ENCODE results near the gene SYT17.
"Not testable (repeated sequence)": the region's sequence is repeated elsewhere in the genome, so short reads cannot be mapped to it uniquely, and the experiment has no call there.

SYT17 gene

GRCh38 chr16:19177111-19177739 lies 9.2 kb downstream of the SYT17 start:
- no peak overlapping the region for H3K27ac ChIP-seq (ENCODE audit: low read length)
- H3K4me3 ChIP-seq (ENCODE audit: low read length), result no peak overlapping the region
- no peaks in the 10 kb centered on the region for H3K36me3 ChIP-seq (ENCODE audit: insufficient read depth, low read depth, low read length)
- H3K9ac ChIP-seq (ENCODE audit: low read depth, low read length), result no peak overlapping the region
- no peaks in the 10 kb centered on the region for H3K4me1 ChIP-seq (ENCODE audit: insufficient read depth, low read length)
- no peaks in the 10 kb centered on the region for H3K9me3 ChIP-seq (ENCODE audit: insufficient read depth, low read depth, low read length)
- H3K27me3 ChIP-seq (ENCODE audit: insufficient read depth, low read length), result no peaks in the 10 kb centered on the region

GRCh38 chr16:19179546-19180490 lies 11.8 kb downstream of the SYT17 start:
- no peak overlapping the region for H3K9ac ChIP-seq (ENCODE audit: low read depth, low read length)
- H3K27ac ChIP-seq (ENCODE audit: low read length), result no peak overlapping the region
- no peaks in the 10 kb centered on the region for H3K27me3 ChIP-seq (ENCODE audit: insufficient read depth, low read length)
- no peaks in the 10 kb centered on the region for H3K9me3 ChIP-seq (ENCODE audit: insufficient read depth, low read depth, low read length)
- peaks cover 3% of the 10 kb centered on the region; the same call in 1 of the 2 replicates for H3K36me3 ChIP-seq (ENCODE audit: insufficient read depth, low read depth, low read length)
- H3K4me3 ChIP-seq (ENCODE audit: low read length), result no peak overlapping the region
- H3K4me1 ChIP-seq (ENCODE audit: insufficient read depth, low read length), result peaks cover 2% of the 10 kb centered on the region; the same call in 1 of the 2 replicates

GRCh38 chr16:19180741-19181140 lies 12.7 kb downstream of the SYT17 start:
- H3K27me3 ChIP-seq (ENCODE audit: insufficient read depth, low read length), result no peaks in the 10 kb centered on the region
- H3K4me1 ChIP-seq (ENCODE audit: insufficient read depth, low read length), result peaks cover 2% of the 10 kb centered on the region; the same call in 1 of the 2 replicates
- H3K36me3 ChIP-seq (ENCODE audit: insufficient read depth, low read depth, low read length), result peaks cover 3% of the 10 kb centered on the region; the same call in 1 of the 2 replicates
- H3K4me3 ChIP-seq (ENCODE audit: low read length), result no peak overlapping the region
- H3K9me3 ChIP-seq (ENCODE audit: insufficient read depth, low read depth, low read length), result no peaks in the 10 kb centered on the region
- no peak overlapping the region for H3K9ac ChIP-seq (ENCODE audit: low read depth, low read length)
- H3K27ac ChIP-seq (ENCODE audit: low read length), result no peak overlapping the region

- H3K27me3 ChIP-seq (ENCODE audit: insufficient read depth, low read length), result no peaks in the 10 kb centered on the region
- H3K36me3 ChIP-seq (ENCODE audit: insufficient read depth, low read depth, low read length), result peaks cover 3% of the 10 kb centered on the region; the same call in 1 of the 2 replicates
- no peak overlapping the region for H3K9ac ChIP-seq (ENCODE audit: low read depth, low read length)
- H3K4me1 ChIP-seq (ENCODE audit: insufficient read depth, low read length), result peaks cover 2% of the 10 kb centered on the region; the same call in 1 of the 2 replicates
- no peaks in the 10 kb centered on the region for H3K9me3 ChIP-seq (ENCODE audit: insufficient read depth, low read depth, low read length)
- no peak overlapping the region for H3K27ac ChIP-seq (ENCODE audit: low read length)
- H3K4me3 ChIP-seq (ENCODE audit: low read length), result no peak overlapping the region
Observed at GRCh38 chr16:19182481-19182880, 14.4 kb downstream of the SYT17 start.

GRCh38 chr16:19183187-19183586 lies 15.1 kb downstream of the SYT17 start:
- peaks cover 2% of the 10 kb centered on the region; the same call in 1 of the 2 replicates for H3K4me1 ChIP-seq (ENCODE audit: insufficient read depth, low read length)
- peaks cover 3% of the 10 kb centered on the region; the same call in 1 of the 2 replicates for H3K36me3 ChIP-seq (ENCODE audit: insufficient read depth, low read depth, low read length)
- H3K27ac ChIP-seq (ENCODE audit: low read length), result no peak overlapping the region
- H3K9ac ChIP-seq (ENCODE audit: low read depth, low read length), result no peak overlapping the region
- no peaks in the 10 kb centered on the region; the same call in 1 of the 2 replicates for H3K9me3 ChIP-seq (ENCODE audit: insufficient read depth, low read depth, low read length)
- H3K4me3 ChIP-seq (ENCODE audit: low read length), result no peak overlapping the region
- no peaks in the 10 kb centered on the region for H3K27me3 ChIP-seq (ENCODE audit: insufficient read depth, low read length)

GRCh38 chr16:19184823-19185509 lies 16.9 kb downstream of the SYT17 start:
- Histone ChIP-seq H3K4me1 (ENCODE audit: insufficient read depth, low read length) (peaks cover 2% of the 10 kb centered on the region; the same call in 1 of the 2 replicates), H3K9ac (ENCODE audit: low read depth, low read length) (no peak overlapping the region), H3K9me3 (ENCODE audit: insufficient read depth, low read depth, low read length) (no peaks in the 10 kb centered on the region; the same call in 1 of the 2 replicates), H3K4me3 (ENCODE audit: low read length) (no peak overlapping the region; the same call in 1 of the 2 replicates), H3K27ac (ENCODE audit: low read length) (peak overlapping the region; percentile 36), H3K36me3 (ENCODE audit: insufficient read depth, low read depth, low read length) (peaks cover 3% of the 10 kb centered on the region; the same call in 1 of the 2 replicates), H3K27me3 (ENCODE audit: insufficient read depth, low read length) (no peaks in the 10 kb centered on the region)

- H3K4me1 ChIP-seq (ENCODE audit: insufficient read depth, low read length), result peaks cover 2% of the 10 kb centered on the region; the same call in 1 of the 2 replicates
- H3K27ac ChIP-seq (ENCODE audit: low read length), result no peak overlapping the region
- peaks cover 3% of the 10 kb centered on the region; the same call in 1 of the 2 replicates for H3K36me3 ChIP-seq (ENCODE audit: insufficient read depth, low read depth, low read length)
- no peak overlapping the region for H3K4me3 ChIP-seq (ENCODE audit: low read length)
- H3K9me3 ChIP-seq (ENCODE audit: insufficient read depth, low read depth, low read length), result no peaks in the 10 kb centered on the region; the same call in 1 of the 2 replicates
- no peak overlapping the region for H3K9ac ChIP-seq (ENCODE audit: low read depth, low read length)
- no peaks in the 10 kb centered on the region for H3K27me3 ChIP-seq (ENCODE audit: insufficient read depth, low read length)
Observed at GRCh38 chr16:19185510-19185851, 17.4 kb downstream of the SYT17 start.

- H3K4me3 ChIP-seq (ENCODE audit: low read length), result no peak overlapping the region
- H3K9me3 ChIP-seq (ENCODE audit: insufficient read depth, low read depth, low read length), result no peaks in the 10 kb centered on the region; the same call in 1 of the 2 replicates
- H3K36me3 ChIP-seq (ENCODE audit: insufficient read depth, low read depth, low read length), result peaks cover 3% of the 10 kb centered on the region; the same call in 1 of the 2 replicates
- no peaks in the 10 kb centered on the region for H3K27me3 ChIP-seq (ENCODE audit: insufficient read depth, low read length)
- H3K27ac ChIP-seq (ENCODE audit: low read length), result no peak overlapping the region
- no peak overlapping the region for H3K9ac ChIP-seq (ENCODE audit: low read depth, low read length)
- peaks cover 2% of the 10 kb centered on the region; the same call in 1 of the 2 replicates for H3K4me1 ChIP-seq (ENCODE audit: insufficient read depth, low read length)
Observed at GRCh38 chr16:19186408-19186807, 18.4 kb downstream of the SYT17 start.

GRCh38 chr16:19187961-19188360 lies 19.9 kb downstream of the SYT17 start:
- not testable (repeated sequence) for H3K36me3 ChIP-seq (ENCODE audit: insufficient read depth, low read depth, low read length); H3K9ac ChIP-seq (ENCODE audit: low read depth, low read length); H3K27ac ChIP-seq (ENCODE audit: low read length); H3K9me3 ChIP-seq (ENCODE audit: insufficient read depth, low read depth, low read length); H3K27me3 ChIP-seq (ENCODE audit: insufficient read depth, low read length); H3K4me1 ChIP-seq (ENCODE audit: insufficient read depth, low read length); H3K4me3 ChIP-seq (ENCODE audit: low read length)

GRCh38 chr16:19188406-19188805 lies 20.4 kb downstream of the SYT17 start:
- Histone ChIP-seq H3K9me3 (ENCODE audit: insufficient read depth, low read depth, low read length) (no peaks in the 10 kb centered on the region; the same call in 1 of the 2 replicates), H3K27ac (ENCODE audit: low read length) (no peak overlapping the region), H3K4me3 (ENCODE audit: low read length) (no peak overlapping the region), H3K36me3 (ENCODE audit: insufficient read depth, low read depth, low read length) (peaks cover 3% of the 10 kb centered on the region; the same call in 1 of the 2 replicates), H3K27me3 (ENCODE audit: insufficient read depth, low read length) (no peaks in the 10 kb centered on the region), H3K4me1 (ENCODE audit: insufficient read depth, low read length) (peaks cover 2% of the 10 kb centered on the region; the same call in 1 of the 2 replicates), H3K9ac (ENCODE audit: low read depth, low read length) (no peak overlapping the region)

- H3K36me3 ChIP-seq (ENCODE audit: insufficient read depth, low read depth, low read length), result no peaks in the 10 kb centered on the region
- no peaks in the 10 kb centered on the region; the same call in 1 of the 2 replicates for H3K9me3 ChIP-seq (ENCODE audit: insufficient read depth, low read depth, low read length)
- no peak overlapping the region for H3K4me3 ChIP-seq (ENCODE audit: low read length)
- no peaks in the 10 kb centered on the region for H3K4me1 ChIP-seq (ENCODE audit: insufficient read depth, low read length)
- H3K9ac ChIP-seq (ENCODE audit: low read depth, low read length), result no peak overlapping the region
- H3K27me3 ChIP-seq (ENCODE audit: insufficient read depth, low read length), result no peaks in the 10 kb centered on the region
- H3K27ac ChIP-seq (ENCODE audit: low read length), result no peak overlapping the region
Observed at GRCh38 chr16:19192865-19193264, 24.8 kb downstream of the SYT17 start.
